OCI-LY3 (cell line): ENCODE data around the gene HCFC2.

Experiments used
- EZH2phosphoT487 ChIP-seq: fragments of 200-600 bp; shearing (Covaris generic); IDR thresholded peaks from 2 replicates; pipeline ENCODE4 v1.6.1; 2018; ENCODE audit warnings: antibody characterized with exemption, mixed run types, low read depth
- TF ChIP-seq, protein P1 (sequence below): fragments of 200-600, 300-600 bp; sonication (generic); IDR thresholded peaks from 2 replicates; pipeline ENCODE4 v1.5.1; 2014; ENCODE audit warnings: antibody characterized with exemption, low read length, low read depth

DNA sequence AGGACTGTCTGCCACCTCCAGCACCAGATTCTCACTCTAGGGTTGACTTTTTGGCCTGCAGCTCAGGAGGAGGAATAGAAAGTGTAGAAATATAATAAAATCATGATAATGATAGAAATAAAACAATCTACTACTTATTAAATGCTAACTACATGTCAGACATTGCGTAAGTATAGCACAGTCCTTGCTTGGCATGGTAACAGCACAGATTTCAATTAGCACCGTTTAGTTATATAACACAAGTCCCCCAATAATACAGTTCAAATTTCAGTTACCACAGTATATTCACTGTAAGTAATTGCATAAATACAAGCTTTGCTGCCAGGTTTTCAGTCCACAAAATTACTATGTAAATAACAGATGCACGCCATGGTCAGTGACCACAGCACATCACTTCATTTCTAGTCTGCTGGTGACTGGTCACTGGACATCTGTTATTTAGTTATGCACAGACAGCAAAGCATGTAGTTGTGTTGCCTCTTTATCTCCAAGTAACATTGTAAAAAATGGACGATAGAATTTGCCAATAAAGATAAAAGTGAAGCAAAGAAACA lies 7.8 kb upstream of the HCFC2 start:
- TF ChIP-seq, protein P1, sequence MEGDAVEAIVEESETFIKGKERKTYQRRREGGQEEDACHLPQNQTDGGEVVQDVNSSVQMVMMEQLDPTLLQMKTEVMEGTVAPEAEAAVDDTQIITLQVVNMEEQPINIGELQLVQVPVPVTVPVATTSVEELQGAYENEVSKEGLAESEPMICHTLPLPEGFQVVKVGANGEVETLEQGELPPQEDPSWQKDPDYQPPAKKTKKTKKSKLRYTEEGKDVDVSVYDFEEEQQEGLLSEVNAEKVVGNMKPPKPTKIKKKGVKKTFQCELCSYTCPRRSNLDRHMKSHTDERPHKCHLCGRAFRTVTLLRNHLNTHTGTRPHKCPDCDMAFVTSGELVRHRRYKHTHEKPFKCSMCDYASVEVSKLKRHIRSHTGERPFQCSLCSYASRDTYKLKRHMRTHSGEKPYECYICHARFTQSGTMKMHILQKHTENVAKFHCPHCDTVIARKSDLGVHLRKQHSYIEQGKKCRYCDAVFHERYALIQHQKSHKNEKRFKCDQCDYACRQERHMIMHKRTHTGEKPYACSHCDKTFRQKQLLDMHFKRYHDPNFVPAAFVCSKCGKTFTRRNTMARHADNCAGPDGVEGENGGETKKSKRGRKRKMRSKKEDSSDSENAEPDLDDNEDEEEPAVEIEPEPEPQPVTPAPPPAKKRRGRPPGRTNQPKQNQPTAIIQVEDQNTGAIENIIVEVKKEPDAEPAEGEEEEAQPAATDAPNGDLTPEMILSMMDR: no peak
- TF ChIP-seq EZH2phosphoT487: no peak
